Endometrial microvascular endothelial cells (primary cell): Measurements from ENCODE around the gene NRGN. TPM values are rescaled to one million over a fixed set of nuclear protein-coding genes. Genes with fewer than 3 reads are reported as not detected.
"Not testable (repeated sequence)": the region's sequence is repeated elsewhere in the genome, so short reads cannot be mapped to it uniquely, and the experiment has no call there.

Source experiments
- in situ Hi-C: cut with HindIII; loops from 2 replicates; pipeline ENCODE4 v1.10.0; 2017; ENCODE audit warnings: low sequenced_read_pairs, low pct_unique_long_range_greater_than_20kb; ENCODE audit errors: inconsistent ontology term
- total RNA-seq: library from RNA; depleted of rRNA; stranded (reverse); fragments of >200 nt; gene quantifications from one replicate; pipeline ENCODE4 v1.2.3, GENCODE V29; 2015; ENCODE audit errors: inconsistent ontology term

The NRGN gene
- total RNA-seq, 1 donor from 2014 or later: 14.6 TPM

GRCh38 chr11:124769806-124770774, 30.3 kb downstream of the NRGN start:
- in situ Hi-C loops: no loop called here

GRCh38 chr11:124770959-124771358, 31.2 kb downstream of the NRGN start:
- in situ Hi-C loops: not testable (repeated sequence)

- in situ Hi-C loops: no loop called here
Observed at GRCh38 chr11:124776865-124777645, 37.3 kb downstream of the NRGN start.

GRCh38 chr11:124778281-124778680, 38.5 kb downstream of the NRGN start:
- in situ Hi-C loops: no loop called here

- in situ Hi-C loops: no loop called here
Observed at GRCh38 chr11:124779568-124779967, 39.8 kb downstream of the NRGN start.

- in situ Hi-C loops: no loop called here
Observed at GRCh38 chr11:124783002-124783401, 43.3 kb downstream of the NRGN start.

- in situ Hi-C loops: no loop called here
Observed at GRCh38 chr11:124784051-124784450, 44.3 kb downstream of the NRGN start.

GRCh38 chr11:124788521-124788920, 48.8 kb downstream of the NRGN start:
- in situ Hi-C loops: no loop called here

- in situ Hi-C loops: no loop called here
Observed at GRCh38 chr11:124791626-124792341, 52.0 kb downstream of the NRGN start.

GRCh38 chr11:124793466-124794278, 53.9 kb downstream of the NRGN start:
- in situ Hi-C loops: no loop called here

- in situ Hi-C loops: no loop called here
Observed at GRCh38 chr11:124796312-124796711, 56.6 kb downstream of the NRGN start.

Other genes with a start within 250 kb of the NRGN start
- not detected for gene OR8B12, start 196.3 kb upstream of the NRGN start, total RNA-seq
- gene OR8A1, start 169.9 kb upstream of the NRGN start, total RNA-seq: not detected
- not detected for gene PANX3, start 128.5 kb upstream of the NRGN start, total RNA-seq
- 20.0 TPM for gene TBRG1, start 117.1 kb upstream of the NRGN start, total RNA-seq
- gene SIAE, start 66.2 kb upstream of the NRGN start, total RNA-seq: 19.3 TPM
- gene SPA17, start 66.0 kb upstream of the NRGN start, total RNA-seq: 16.8 TPM
- 0.46 TPM for gene VSIG2, start 12.3 kb downstream of the NRGN start, total RNA-seq
- 289 TPM for gene ESAM, start 22.3 kb downstream of the NRGN start, total RNA-seq
- 16.1 TPM for gene MSANTD2, start 60.5 kb downstream of the NRGN start, total RNA-seq
- gene ROBO3, start 125.5 kb downstream of the NRGN start, total RNA-seq: 9.9 TPM
- 430 TPM for gene ROBO4, start 157.9 kb downstream of the NRGN start, total RNA-seq
- gene HEPN1, start 179.3 kb downstream of the NRGN start, total RNA-seq: not detected
- gene HEPACAM, start 196.1 kb downstream of the NRGN start, total RNA-seq: not detected
- 11.2 TPM for gene CCDC15, start 214.3 kb downstream of the NRGN start, total RNA-seq